ENCODE results near the gene DNAH2. TPM values are rescaled to one million over a fixed set of nuclear protein-coding genes. Genes with fewer than 3 reads are reported as not detected.

Gene DNAH2
- total and polyA plus RNA-seq, 2 of the 4 experiments (the other 2 are of a cell fraction), result under 0.01 to 0.02 TPM

GRCh38 chr17:7798839-7799238 is 81.3 kb downstream of the DNAH2 start:
- no peak overlapping the region for H3K9ac ChIP-seq (ENCODE audit: low read depth, low read length)
- H3K36me3 ChIP-seq (ENCODE audit: control insufficient read depth, insufficient read depth, low read length), result no peaks in the 10 kb centered on the region
- no peak overlapping the region for H2AK5ac ChIP-seq (ENCODE audit: low read depth, low read length)
- DNase-seq, result no peak
- no peak overlapping the region for H3K4me2 ChIP-seq (ENCODE audit: low read depth, low read length)
- CTCF ChIA-PET, result no interaction called here
- no peak overlapping the region for H3K4me3 ChIP-seq (ENCODE audit: insufficient read depth, low read depth, low read length)
- H2BK5ac ChIP-seq (ENCODE audit: low read depth, low read length, poor library complexity, severe bottlenecking), result no peak overlapping the region
- H3K4me1 ChIP-seq (ENCODE audit: control insufficient read depth, insufficient read depth, low read length), result no peaks in the 10 kb centered on the region
- no peaks in the 10 kb centered on the region; the same call in 1 of the 2 replicates for H4K20me1 ChIP-seq (ENCODE audit: insufficient read depth, low read length)
- no peak overlapping the region for H4K5ac ChIP-seq (ENCODE audit: low read depth, low read length)
- in situ Hi-C loops (cut with MboI; ENCODE audit: low sequenced_read_pairs), result no loop called here
- ATAC-seq (ENCODE audit: low read depth), result no peak
- H2AFZ ChIP-seq (replicated peaks; ENCODE audit: low read length, poor library complexity), result no peak overlapping the region
- no peaks in the 10 kb centered on the region for H3K9me3 ChIP-seq (ENCODE audit: control insufficient read depth, insufficient read depth, low read length)
- H3K4ac ChIP-seq (ENCODE audit: low read depth, low read length), result no peak overlapping the region
- no peak overlapping the region for H3K18ac ChIP-seq (ENCODE audit: low read depth, low read length)
- no peak for TF ChIP-seq RCOR1 (IDR thresholded peaks at IDR 0.05; ENCODE audit: insufficient replicate concordance, low read length)
- TF ChIP-seq NFE2L2 (IDR thresholded peaks at IDR 0.05; ENCODE audit: low read depth, low read length), result no peak
- no peak for TF ChIP-seq RAD21 (IDR thresholded peaks at IDR 0.05; ENCODE audit: low read length)
- TF ChIP-seq MAFK (IDR thresholded peaks at IDR 0.05; ENCODE audit: low read depth, low read length), result no peak
- no peak for TF ChIP-seq FOS (IDR thresholded peaks at IDR 0.05; ENCODE audit: low read depth, low read length)
- TF ChIP-seq MXI1 (IDR thresholded peaks at IDR 0.05; ENCODE audit: borderline replicate concordance, low read depth, low read length), result no peak
- TF ChIP-seq SMC3 (IDR thresholded peaks at IDR 0.05; ENCODE audit: low read depth, low read length), result no peak
- no peak for TF ChIP-seq POLR2A (IDR thresholded peaks at IDR 0.05; ENCODE audit: low read depth, low read length)
- no peak for TF ChIP-seq CTCF (conservative IDR thresholded peaks at IDR 0.05; ENCODE audit: low read depth, low read length)
- no peak for TF ChIP-seq MAZ (IDR thresholded peaks at IDR 0.05; ENCODE audit: borderline replicate concordance, low read depth, low read length)
- TF ChIP-seq ELK1 (IDR thresholded peaks at IDR 0.05; ENCODE audit: borderline replicate concordance, low read depth, low read length), result no peak
- no peak for TF ChIP-seq BHLHE40 (IDR thresholded peaks at IDR 0.05; ENCODE audit: low read depth, low read length)
- TF ChIP-seq CEBPB (IDR thresholded peaks at IDR 0.05; ENCODE audit: low read depth, low read length), result no peak
- TF ChIP-seq RFX5 (IDR thresholded peaks at IDR 0.05; ENCODE audit: low read depth, low read length), result no peak
- TF ChIP-seq USF2 (IDR thresholded peaks at IDR 0.05; ENCODE audit: low read depth, low read length), result no peak
- no TSS peak for BruUV-seq (replicated peaks)
- H2BK15ac ChIP-seq (ENCODE audit: low read depth, low read length), result no peak overlapping the region
- no peak overlapping the region for H4K91ac ChIP-seq (ENCODE audit: insufficient read depth, low read depth, low read length)
- H2BK120ac ChIP-seq (ENCODE audit: low read depth, low read length), result no peak overlapping the region
- H3K9me1 ChIP-seq (ENCODE audit: insufficient read depth, low read length), result no peaks in the 10 kb centered on the region
- H3K27me3 ChIP-seq (ENCODE audit: control insufficient read depth, insufficient read depth, low read length), result peaks cover 23% of the 10 kb centered on the region
- H3K79me1 ChIP-seq (ENCODE audit: low read depth in 1 of 2, low read length in 2 of 2), result no peaks in the 10 kb centered on the region
- no peak overlapping the region for H3K56ac ChIP-seq (ENCODE audit: extremely low read depth, insufficient read depth, low read length)
- dilution Hi-C loops (cut with HindIII; ENCODE audit: low sequenced_read_pairs, unreplicated experiment), result no loop called here
- POLR2A ChIA-PET (ENCODE audit: unreplicated experiment), result no interaction called here
- H3K27ac ChIP-seq (ENCODE audit: insufficient read depth, low read length), result no peak overlapping the region
- H2AK9ac ChIP-seq (replicated peaks; ENCODE audit: low read depth, low read length, poor library complexity), result no peak overlapping the region
- intact Hi-C loops (cut with micrococcal nuclease), result no loop called here
- WGBS, 2 experiments (ENCODE audit: extremely low coverage in 2 of 2, insufficient read length in 1 of 2), result 77% methylated on average over 10 of the region's 13 CpGs; no CpG with 5 or more reads in 1 of the 2 experiments
- H4K8ac ChIP-seq (ENCODE audit: low read depth in 2 of 2, low read length in 2 of 2), result no peak overlapping the region
- H2BK20ac ChIP-seq (ENCODE audit: low read depth, low read length), result no peak overlapping the region
- H3K14ac ChIP-seq (replicated peaks; ENCODE audit: low read depth, low read length), result no peak overlapping the region
- H3K23ac ChIP-seq (ENCODE audit: low read depth, low read length), result no peak overlapping the region
